Ramos (cell line): ENCODE measurements around the gene ST8SIA3.
"Not testable (repeated sequence)": the region's sequence is repeated elsewhere in the genome, so short reads cannot be mapped to it uniquely, and the experiment has no call there.

Experiments used
- in situ Hi-C: fragments of 300-500 bp; cut with MboI; formaldehyde crosslinking; loops from one replicate; pipeline ENCODE4 v1.14.3; 2022; ENCODE audit warnings: low sequenced_read_pairs; ENCODE audit not compliant: unreplicated experiment

The ST8SIA3 gene

GRCh38 chr18:57362714-57363113 is 10.4 kb downstream of the ST8SIA3 start:
- in situ Hi-C loops: no loop called here

DNA sequence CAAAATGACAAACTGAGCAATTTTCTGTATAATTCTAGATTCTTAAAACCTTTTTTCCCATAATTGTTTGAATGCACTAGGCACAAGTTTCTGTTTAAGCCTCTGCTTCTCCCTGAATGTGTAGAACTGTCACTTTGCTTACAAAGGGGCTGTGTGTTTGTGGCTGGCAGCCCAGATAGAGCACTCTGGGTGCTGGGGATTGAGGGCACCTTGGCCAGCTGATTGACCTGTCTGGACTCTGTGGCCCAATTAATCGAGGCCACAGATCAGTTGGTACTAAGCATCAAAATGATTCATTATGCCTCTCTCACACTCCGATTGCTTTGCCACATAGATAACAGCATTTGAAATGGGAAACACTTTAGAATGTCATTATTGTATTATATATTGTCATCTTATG is 12.1 kb downstream of the ST8SIA3 start:
- in situ Hi-C loops: no loop called here

DNA sequence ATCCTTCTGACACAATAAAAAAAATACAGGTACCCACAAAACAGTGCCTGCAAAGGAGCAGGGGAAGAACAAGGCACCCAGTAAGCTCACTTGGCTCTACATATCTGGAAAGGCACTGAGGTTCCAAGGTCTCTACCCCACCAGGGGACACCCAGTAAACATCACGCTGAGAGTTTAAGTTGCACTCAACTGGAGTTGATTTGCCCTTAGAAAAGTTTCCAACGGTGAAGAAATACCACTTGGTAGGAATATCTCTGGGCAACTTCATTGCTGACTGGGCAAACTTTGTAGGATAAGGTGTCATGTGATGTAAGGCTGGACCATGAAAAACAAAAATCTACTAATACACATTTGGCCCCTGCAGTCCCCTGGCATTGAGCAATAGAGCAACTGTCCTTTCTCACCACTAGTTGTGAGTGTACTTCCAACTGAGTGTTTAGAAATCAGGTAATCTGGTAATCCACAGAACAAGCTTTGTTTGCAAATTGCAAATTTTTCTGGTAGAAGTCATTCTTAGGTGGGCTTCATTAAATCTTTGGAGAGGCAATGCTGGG is 14.2 kb downstream of the ST8SIA3 start:
- in situ Hi-C loops: no loop called here

DNA sequence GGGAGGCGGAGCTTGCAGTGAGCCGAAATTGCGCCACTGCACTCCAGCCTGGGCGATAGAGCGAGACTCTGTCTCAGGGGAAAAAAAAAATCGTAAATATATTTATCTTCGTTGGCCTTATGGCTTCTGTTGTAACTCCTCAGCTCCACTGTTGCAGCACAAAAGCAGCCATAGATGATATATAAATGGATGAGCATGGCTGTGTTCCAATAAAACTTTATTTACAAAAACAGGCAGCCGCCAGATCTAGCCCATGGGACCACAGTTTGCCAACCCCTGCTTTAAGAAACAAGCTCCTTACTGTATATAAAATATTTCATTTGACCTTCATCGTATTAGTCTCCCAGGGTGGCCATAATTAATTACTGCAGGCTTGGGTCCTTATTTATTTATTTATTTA is 20.1 kb downstream of the ST8SIA3 start:
- in situ Hi-C loops: no loop called here

DNA sequence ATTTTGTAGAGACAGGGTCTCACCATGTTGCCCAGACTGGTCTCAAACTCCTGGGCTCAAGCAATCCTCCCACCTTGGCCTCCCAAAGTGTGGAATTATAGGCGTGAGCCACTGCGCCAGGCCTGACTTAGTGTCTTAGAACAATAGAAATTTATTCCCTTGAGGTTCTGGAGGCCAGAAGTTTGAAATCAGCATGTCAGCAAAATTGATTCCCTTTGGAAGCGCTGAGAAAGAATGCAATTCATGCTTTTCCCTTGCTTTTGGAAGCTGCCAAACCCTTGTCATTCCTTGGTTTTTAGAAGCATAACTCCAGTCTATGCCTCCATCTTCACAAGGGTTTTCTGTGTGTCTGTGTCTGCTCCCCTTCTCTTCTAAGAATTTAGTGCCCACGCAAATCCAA is 20.7 kb downstream of the ST8SIA3 start:
- in situ Hi-C loops: no loop called here

- in situ Hi-C loops: no loop called here
Measured at GRCh38 chr18:57376503-57376902, 24.1 kb downstream of the ST8SIA3 start.

DNA sequence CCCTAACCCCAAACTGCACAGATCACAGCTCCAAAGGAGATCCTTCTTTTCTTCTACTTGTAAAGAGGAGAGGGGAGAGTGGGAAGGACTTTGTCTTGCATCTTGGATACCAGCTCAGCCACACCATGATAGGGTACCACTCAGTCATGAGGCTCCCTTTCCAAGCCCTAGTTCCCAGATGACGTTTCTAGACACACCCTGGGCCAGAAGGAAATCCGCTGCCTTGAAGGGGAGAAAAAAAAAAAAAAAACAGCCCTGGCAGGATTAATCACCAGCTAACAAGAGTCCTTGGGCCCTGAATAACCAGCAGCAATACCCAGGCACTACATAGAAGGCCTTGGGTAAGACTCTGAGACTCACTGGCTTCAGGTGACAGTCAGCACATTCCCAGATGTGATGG is 36.9 kb downstream of the ST8SIA3 start:
- in situ Hi-C loops: no loop called here

GRCh38 chr18:57390044-57390443 is 37.7 kb downstream of the ST8SIA3 start:
- in situ Hi-C loops: no loop called here

DNA sequence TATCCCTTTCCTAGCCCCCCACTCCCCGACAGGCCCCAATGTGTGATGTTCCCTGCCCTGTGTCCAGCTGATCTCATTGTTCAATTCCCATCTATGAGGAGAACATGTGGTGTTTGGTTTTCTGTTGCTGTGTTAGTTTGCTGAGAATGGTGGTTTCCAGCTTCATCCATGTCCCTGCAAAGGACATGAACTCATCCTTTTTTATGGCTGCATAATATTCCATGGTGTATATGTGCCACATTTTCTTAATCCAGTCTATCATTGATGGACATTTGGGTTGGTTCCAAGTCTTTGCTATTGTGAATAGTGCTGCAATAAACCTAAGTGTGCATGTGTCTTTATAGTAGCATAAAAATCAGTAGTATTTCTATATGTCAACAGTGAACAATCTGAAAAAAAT is 42.4 kb downstream of the ST8SIA3 start:
- in situ Hi-C loops: not testable (repeated sequence)

GRCh38 chr18:57396831-57397230 is 44.5 kb downstream of the ST8SIA3 start:
- in situ Hi-C loops: not testable (repeated sequence)

- in situ Hi-C loops: no loop called here
Measured at GRCh38 chr18:57397440-57398132, 45.2 kb downstream of the ST8SIA3 start.

DNA sequence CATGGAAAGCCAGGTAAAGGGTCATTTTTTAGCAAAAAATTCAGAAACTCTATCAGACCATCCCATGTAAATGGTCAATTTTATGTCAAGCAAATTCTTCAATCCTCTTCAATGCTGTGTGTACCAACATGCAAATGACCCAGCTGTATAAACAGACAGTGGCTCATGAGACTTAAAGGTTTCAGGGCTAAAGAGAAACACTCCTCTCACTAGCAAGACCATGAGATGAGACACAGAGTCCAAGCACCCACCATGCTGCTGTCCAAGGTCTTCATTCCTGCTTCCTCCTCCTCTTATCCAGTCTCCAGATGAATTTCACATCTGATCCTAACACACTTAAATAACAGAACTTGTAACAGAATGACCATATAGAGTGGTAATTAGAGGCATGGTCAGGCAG is 52.0 kb downstream of the ST8SIA3 start:
- in situ Hi-C loops: no loop called here

DNA sequence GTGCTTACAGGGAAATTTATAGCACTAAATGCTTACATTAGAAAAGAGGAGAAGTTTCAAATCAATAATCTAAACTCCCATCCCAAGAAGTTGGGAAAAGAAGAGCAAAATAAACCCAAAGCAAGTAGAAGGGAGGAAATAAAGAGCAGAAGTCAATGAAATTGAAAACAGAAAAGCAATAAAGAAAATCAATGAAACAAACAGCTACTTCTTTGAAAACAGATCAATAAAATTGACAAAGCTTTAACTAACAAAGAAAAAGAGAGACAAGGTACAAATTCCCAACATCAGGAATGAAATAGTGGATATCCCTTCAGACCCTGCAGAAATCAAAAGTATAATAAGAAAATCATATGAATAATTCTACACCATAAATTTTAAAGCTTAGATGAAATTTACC is 57.3 kb downstream of the ST8SIA3 start:
- in situ Hi-C loops: no loop called here

- in situ Hi-C loops: no loop called here
Measured at GRCh38 chr18:57410749-57411148, 58.4 kb downstream of the ST8SIA3 start.

- in situ Hi-C loops: no loop called here
Measured at GRCh38 chr18:57416542-57416941, 64.2 kb downstream of the ST8SIA3 start.
